Fibroblast of lung (primary cell): ENCODE measurements around the gene KRT7. TPM values are rescaled to one million over a fixed set of nuclear protein-coding genes. Genes with fewer than 3 reads are reported as not detected.

Experiments used
- DNase-seq, 2 donors: peaks; one replicate each; pipeline versions ENCODE4 v3.0.0 to v3.0.0-alpha.2; 2010; ENCODE audit warnings: low read depth in 2 of 2
- H2AFZ ChIP-seq: 2 replicates; pipeline ENCODE4 v1.5.1; 2012; ENCODE audit warnings: low read length, control low read depth, inconsistent platforms
- H3K27ac ChIP-seq: 2 replicates; pipeline ENCODE4 v1.5.1; 2011; ENCODE audit warnings: low read length, control low read depth; ENCODE audit not compliant: insufficient read depth
- H3K27me3 ChIP-seq: 2 replicates; pipeline ENCODE4 v1.5.1; 2011; ENCODE audit warnings: mild to moderate bottlenecking, low read length; ENCODE audit not compliant: control insufficient read depth, insufficient read depth
- H3K36me3 ChIP-seq: 2 replicates; pipeline ENCODE4 v1.5.1; 2011; ENCODE audit warnings: low read length; ENCODE audit not compliant: control insufficient read depth, insufficient read depth
- H3K4me1 ChIP-seq: 2 replicates; pipeline ENCODE4 v1.5.1; 2011; ENCODE audit warnings: low read length; ENCODE audit not compliant: control insufficient read depth, insufficient read depth; ENCODE audit errors: extremely low read depth
- H3K4me2 ChIP-seq: 2 replicates; pipeline ENCODE4 v1.5.1; 2011; ENCODE audit warnings: low read length, control low read depth; ENCODE audit not compliant: insufficient read depth; ENCODE audit errors: extremely low read depth
- H3K4me3 ChIP-seq, 4 experiments: fragments of 200-600 bp in 1 of 4; sonication (generic) in 1 of 4; replicated peaks in 1 of 4; 2 replicates each; pipeline ENCODE4 v1.5.1; 2011 to 2016; ENCODE audit warnings: low read length in 4 of 4, low read depth in 3 of 4, mild to moderate bottlenecking in 3 of 4, control low read depth in 2 of 4, inconsistent platforms in 1 of 4, mixed read lengths in 1 of 4; ENCODE audit not compliant: insufficient read depth in 1 of 4; ENCODE audit errors: control extremely low read depth in 1 of 4
- H3K79me2 ChIP-seq: 2 replicates; pipeline ENCODE4 v1.5.1; 2012; ENCODE audit warnings: mild to moderate bottlenecking, low read length, inconsistent platforms; ENCODE audit not compliant: control insufficient read depth, insufficient read depth
- H3K9ac ChIP-seq: 2 replicates; pipeline ENCODE4 v1.5.1; 2011; ENCODE audit warnings: mild to moderate bottlenecking, low read length, control low read depth; ENCODE audit not compliant: insufficient read depth
- H3K9me3 ChIP-seq: 2 replicates; pipeline ENCODE4 v1.5.1; 2012; ENCODE audit warnings: low read depth, low read length; ENCODE audit not compliant: control insufficient read depth, insufficient read depth
- H4K20me1 ChIP-seq: 2 replicates; pipeline ENCODE4 v1.5.1; 2011; ENCODE audit warnings: low read length; ENCODE audit not compliant: control insufficient read depth, insufficient read depth; ENCODE audit errors: extremely low read depth
- CTCF ChIP-seq, 2 donors: IDR thresholded peaks in 1 of 2; conservative IDR thresholded peaks in 1 of 2; 1 replicate in 1 of 2; 2 replicates in 1 of 2; pipeline ENCODE4 v1.5.1; 2011 to 2012; ENCODE audit warnings: low read length in 2 of 2, control low read depth in 1 of 2, inconsistent platforms in 1 of 2, low read depth in 1 of 2, mild to moderate bottlenecking in 1 of 2
- EZH2 ChIP-seq: IDR thresholded peaks from 2 replicates; pipeline ENCODE4 v1.5.1; 2012; ENCODE audit warnings: low read length, control low read depth, mild to moderate bottlenecking; ENCODE audit errors: missing control alignments
- polyA plus RNA-seq, 2 donors: library from polyadenylated mRNA; depleted of rRNA in 1 of 2; stranded (reverse) in 1 of 2; unstranded in 1 of 2; fragments of >200 nt; gene quantifications; 2 replicates each; pipeline ENCODE4 v1.2.1, GENCODE V29; 2011 to 2012; ENCODE audit warnings: missing spikeins in 1 of 2
- total RNA-seq: library from RNA; depleted of rRNA; stranded (reverse); fragments of >200 nt; gene quantifications from 2 replicates; pipeline ENCODE4 v1.2.1, GENCODE V29; 2014

KRT7 gene
- total and polyA plus RNA-seq, 2 donors (not counting 1 experiment from before 2014, with no cell fraction given) = 3.5 to 8.6 TPM

- H3K27me3 ChIP-seq = no peaks in the 10 kb centered on the region
- no peak overlapping the region for H3K4me3 ChIP-seq
- H3K9me3 ChIP-seq = no peaks in the 10 kb centered on the region
- H3K79me2 ChIP-seq = no peaks in the 10 kb centered on the region
- peaks cover 20% of the 10 kb centered on the region for H3K4me1 ChIP-seq
- peak overlapping the region; percentile 27 for H3K4me2 ChIP-seq
- H2AFZ ChIP-seq = no peak overlapping the region
- H3K27ac ChIP-seq = no peak overlapping the region
- peak; percentile 60 to 66 for DNase-seq
- H3K36me3 ChIP-seq = no peaks in the 10 kb centered on the region
- no peak for TF ChIP-seq EZH2
- TF ChIP-seq CTCF (conservative IDR thresholded peaks at IDR 0.05 in 1 of 2, IDR thresholded peaks at IDR 0.05 in 1 of 2; ENCODE audit: low read depth in 1 of 2, low read length in 2 of 2) = no peak
- no peak overlapping the region for H3K9ac ChIP-seq
- H4K20me1 ChIP-seq = no peaks in the 10 kb centered on the region
These were observed 28.7 kb upstream of the KRT7 start for GRCh38 chr12:52204095-52204930.

GRCh38 chr12:52204931-52205505 is 28.0 kb upstream of the KRT7 start:
- DNase-seq = no peak
- Histone ChIP-seq H3K27me3 (no peaks in the 10 kb centered on the region), H4K20me1 (no peaks in the 10 kb centered on the region), H3K27ac (no peak overlapping the region), H3K4me3 (no peak overlapping the region), H3K79me2 (no peaks in the 10 kb centered on the region), H3K9me3 (no peaks in the 10 kb centered on the region), H3K9ac (no peak overlapping the region), H3K4me2 (no peak overlapping the region), H2AFZ (no peak overlapping the region), H3K36me3 (no peaks in the 10 kb centered on the region), H3K4me1 (peaks cover 20% of the 10 kb centered on the region)
- TF ChIP-seq CTCF (conservative IDR thresholded peaks at IDR 0.05 in 1 of 2, IDR thresholded peaks at IDR 0.05 in 1 of 2; ENCODE audit: low read depth in 1 of 2, low read length in 2 of 2) (no peak), EZH2 (no peak)

- Histone ChIP-seq H3K27ac (no peak overlapping the region), H3K36me3 (no peaks in the 10 kb centered on the region), H3K4me2 (no peak overlapping the region), H3K27me3 (no peaks in the 10 kb centered on the region), H3K4me1 (peaks cover 20% of the 10 kb centered on the region), H3K79me2 (no peaks in the 10 kb centered on the region), H3K9ac (no peak overlapping the region), H3K9me3 (no peaks in the 10 kb centered on the region), H4K20me1 (no peaks in the 10 kb centered on the region), H3K4me3 (no peak overlapping the region), H2AFZ (no peak overlapping the region)
- no peak for DNase-seq
- no peak for TF ChIP-seq CTCF (conservative IDR thresholded peaks at IDR 0.05 in 1 of 2, IDR thresholded peaks at IDR 0.05 in 1 of 2; ENCODE audit: low read depth in 1 of 2, low read length in 2 of 2)
- no peak for TF ChIP-seq EZH2
These were observed 27.3 kb upstream of the KRT7 start for GRCh38 chr12:52205612-52206303.
